ENCODE data around the gene GCGR.

The GCGR gene

GRCh38 chr17:81803728-81804558 lies at the start of gene GCGR:
TSS of gene GCGR (plus strand) at chr17:81804150. CDS start at chr17:81809019, 4,869 bp downstream.
- no peak within 1 kb of the TSS for H3K27ac Mint-ChIP-seq
- H3K27me3 Mint-ChIP-seq, result peaks cover 31% of the 10 kb centered on the region
- no peaks in the 10 kb centered on the region for H3K9me3 Mint-ChIP-seq
- H3K4me1 Mint-ChIP-seq (ENCODE audit: low read depth), result no peaks in the 10 kb centered on the region
- H3K36me3 Mint-ChIP-seq (ENCODE audit: low read depth), result no peaks in the 10 kb centered on the region
- no peak within 1 kb of the TSS for H3K4me3 Mint-ChIP-seq

DNA sequence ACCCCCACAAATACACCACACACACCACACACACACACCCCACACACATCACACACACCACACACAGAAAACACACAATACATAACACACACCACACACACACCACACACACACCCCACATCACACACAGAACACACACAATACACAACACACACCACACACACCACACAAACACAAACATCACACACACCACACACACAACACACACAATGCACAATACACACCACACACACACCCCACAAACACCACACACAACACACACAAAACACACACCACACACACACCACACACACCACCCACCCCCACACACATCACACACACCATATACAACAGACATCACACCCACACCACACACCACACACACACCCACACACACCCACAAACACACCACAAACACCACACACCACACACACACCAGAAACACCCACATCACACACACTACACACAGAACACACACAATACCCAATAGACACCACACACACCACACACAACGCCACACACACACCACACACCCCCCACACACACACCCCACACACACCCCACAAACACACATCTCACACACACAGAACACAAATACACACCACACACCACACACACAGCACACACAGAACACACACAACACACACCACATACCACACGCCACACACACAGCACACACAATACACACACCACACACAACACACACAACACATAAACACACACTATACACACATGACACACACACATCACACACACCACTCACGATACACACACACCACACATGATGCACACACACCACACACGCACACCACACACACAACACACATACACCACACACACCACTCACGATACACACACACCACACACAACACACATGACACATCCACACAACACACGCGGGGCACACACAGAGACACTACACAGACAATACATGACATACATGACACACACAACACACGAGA lies 11.0 kb upstream of the GCGR start:
- Mint-ChIP-seq H3K36me3 (ENCODE audit: low read depth) (no peaks in the 10 kb centered on the region), H3K4me1 (ENCODE audit: low read depth) (no peaks in the 10 kb centered on the region), H3K4me3 (no peak overlapping the region), H3K27me3 (no peaks in the 10 kb centered on the region), H3K27ac (no peak overlapping the region), H3K9me3 (no peaks in the 10 kb centered on the region)

DNA sequence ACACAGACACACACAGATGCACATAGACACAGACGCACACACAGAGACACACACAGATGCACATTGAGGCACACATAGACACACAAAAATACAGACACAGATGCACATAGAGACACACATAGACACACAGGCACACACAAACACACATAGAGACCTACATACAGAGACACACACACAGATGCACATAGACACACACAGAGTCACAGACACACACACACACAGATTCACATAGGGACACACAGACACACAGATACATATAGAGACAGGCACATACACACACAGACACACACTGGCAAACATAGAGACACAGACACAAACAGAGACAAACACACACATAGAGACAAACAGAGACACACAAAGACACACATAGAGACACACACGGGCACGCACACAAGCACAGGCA lies 9.9 kb upstream of the GCGR start:
- H3K27me3 Mint-ChIP-seq, result no peaks in the 10 kb centered on the region
- H3K4me3 Mint-ChIP-seq, result no peak overlapping the region
- no peak overlapping the region for H3K27ac Mint-ChIP-seq
- no peaks in the 10 kb centered on the region for H3K9me3 Mint-ChIP-seq
- no peaks in the 10 kb centered on the region for H3K36me3 Mint-ChIP-seq (ENCODE audit: low read depth)
- H3K4me1 Mint-ChIP-seq (ENCODE audit: low read depth), result no peaks in the 10 kb centered on the region

DNA sequence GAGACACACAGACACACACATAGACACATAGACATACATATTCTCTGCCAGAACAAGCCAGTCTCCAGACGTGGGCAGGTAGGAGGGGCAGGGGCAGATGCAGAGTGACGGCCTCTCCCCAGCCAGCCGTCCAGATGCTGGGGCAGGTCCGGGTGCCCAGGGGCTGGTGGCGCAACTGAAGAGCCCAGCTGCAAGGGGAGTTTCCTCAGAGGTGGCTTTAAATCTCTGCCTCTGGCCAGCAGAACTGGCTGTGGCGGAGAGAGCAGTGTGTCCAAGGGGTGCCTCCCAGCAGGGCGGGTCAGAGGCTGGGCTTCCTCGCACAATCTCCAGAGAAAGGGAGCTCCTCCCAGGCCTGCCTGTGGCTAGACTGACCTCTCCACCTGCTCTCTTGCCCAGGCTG lies 9.4 kb upstream of the GCGR start:
- no peaks in the 10 kb centered on the region for H3K36me3 Mint-ChIP-seq (ENCODE audit: low read depth)
- H3K27ac Mint-ChIP-seq, result no peak overlapping the region
- no peak overlapping the region for H3K4me3 Mint-ChIP-seq
- H3K9me3 Mint-ChIP-seq, result no peaks in the 10 kb centered on the region
- no peaks in the 10 kb centered on the region for H3K27me3 Mint-ChIP-seq
- H3K4me1 Mint-ChIP-seq (ENCODE audit: low read depth), result no peaks in the 10 kb centered on the region

GRCh38 chr17:81801327-81801726 lies 2.6 kb upstream of the GCGR start:
- Mint-ChIP-seq H3K9me3 (no peaks in the 10 kb centered on the region), H3K27ac (no peak overlapping the region), H3K4me3 (no peak overlapping the region), H3K36me3 (ENCODE audit: low read depth) (no peaks in the 10 kb centered on the region), H3K4me1 (ENCODE audit: low read depth) (no peaks in the 10 kb centered on the region), H3K27me3 (peaks cover 30% of the 10 kb centered on the region)

DNA sequence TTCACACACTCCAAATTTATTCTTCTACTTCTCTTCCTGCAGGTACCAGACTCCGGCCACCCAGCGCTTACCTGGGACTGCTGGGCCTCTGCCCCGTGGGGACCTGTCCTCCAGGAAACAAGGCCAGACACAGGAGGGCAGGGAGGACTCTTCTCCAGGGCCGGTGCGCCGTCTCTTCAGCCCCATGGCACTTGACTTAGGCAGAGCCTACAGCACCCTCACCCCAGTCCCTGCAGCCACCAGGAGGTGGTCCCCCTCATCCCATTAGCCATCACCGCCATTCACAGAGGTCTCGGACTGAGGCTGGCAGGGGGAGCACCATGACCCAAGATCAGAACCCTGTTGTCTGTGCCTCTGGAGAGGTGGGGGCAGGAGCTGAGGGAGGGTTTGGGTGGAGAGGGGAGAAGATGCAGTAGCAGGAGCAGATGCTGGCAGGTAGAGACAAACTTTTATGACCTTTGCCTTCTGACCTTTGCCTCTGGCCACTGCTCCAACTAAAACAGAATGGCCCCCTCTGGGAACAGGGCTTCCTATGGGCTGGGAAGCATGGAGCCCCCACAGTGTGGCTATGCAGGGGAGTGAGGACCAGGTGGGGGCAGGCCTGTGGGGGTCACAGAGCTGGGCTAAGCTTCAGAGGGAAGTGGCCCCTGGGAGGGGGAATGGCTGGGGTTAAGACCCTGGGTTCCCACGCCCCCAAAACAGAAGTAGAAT lies 1.7 kb upstream of the GCGR start:
- Mint-ChIP-seq H3K9me3 (no peaks in the 10 kb centered on the region), H3K27ac (no peak overlapping the region), H3K4me1 (ENCODE audit: low read depth) (no peaks in the 10 kb centered on the region), H3K36me3 (ENCODE audit: low read depth) (no peaks in the 10 kb centered on the region), H3K27me3 (peaks cover 30% of the 10 kb centered on the region), H3K4me3 (no peak overlapping the region)

GRCh38 chr17:81802856-81803643 lies 900 bp upstream of the GCGR start:
- Mint-ChIP-seq H3K36me3 (ENCODE audit: low read depth) (no peaks in the 10 kb centered on the region), H3K27ac (no peak overlapping the region), H3K4me1 (ENCODE audit: low read depth) (no peaks in the 10 kb centered on the region), H3K4me3 (no peak overlapping the region), H3K27me3 (peaks cover 30% of the 10 kb centered on the region), H3K9me3 (no peaks in the 10 kb centered on the region)

GRCh38 chr17:81804559-81805399 lies 829 bp downstream of the GCGR start:
- no peak overlapping the region for H3K27ac Mint-ChIP-seq
- no peak overlapping the region for H3K4me3 Mint-ChIP-seq
- H3K27me3 Mint-ChIP-seq, result peaks cover 39% of the 10 kb centered on the region
- no peaks in the 10 kb centered on the region for H3K36me3 Mint-ChIP-seq (ENCODE audit: low read depth)
- H3K9me3 Mint-ChIP-seq, result no peaks in the 10 kb centered on the region
- H3K4me1 Mint-ChIP-seq (ENCODE audit: low read depth), result no peaks in the 10 kb centered on the region

- no peak overlapping the region for H3K27ac Mint-ChIP-seq
- H3K9me3 Mint-ChIP-seq, result no peaks in the 10 kb centered on the region
- H3K4me1 Mint-ChIP-seq (ENCODE audit: low read depth), result no peaks in the 10 kb centered on the region
- peaks cover 31% of the 10 kb centered on the region for H3K27me3 Mint-ChIP-seq
- H3K36me3 Mint-ChIP-seq (ENCODE audit: low read depth), result no peaks in the 10 kb centered on the region
- no peak overlapping the region for H3K4me3 Mint-ChIP-seq
These were observed 1.9 kb downstream of the GCGR start for GRCh38 chr17:81805707-81806460.

GRCh38 chr17:81806461-81807209 lies 2.7 kb downstream of the GCGR start:
- Mint-ChIP-seq H3K36me3 (ENCODE audit: low read depth) (no peaks in the 10 kb centered on the region), H3K27ac (no peak overlapping the region), H3K4me1 (ENCODE audit: low read depth) (no peaks in the 10 kb centered on the region), H3K9me3 (no peaks in the 10 kb centered on the region), H3K27me3 (peaks cover 30% of the 10 kb centered on the region), H3K4me3 (no peak overlapping the region)

DNA sequence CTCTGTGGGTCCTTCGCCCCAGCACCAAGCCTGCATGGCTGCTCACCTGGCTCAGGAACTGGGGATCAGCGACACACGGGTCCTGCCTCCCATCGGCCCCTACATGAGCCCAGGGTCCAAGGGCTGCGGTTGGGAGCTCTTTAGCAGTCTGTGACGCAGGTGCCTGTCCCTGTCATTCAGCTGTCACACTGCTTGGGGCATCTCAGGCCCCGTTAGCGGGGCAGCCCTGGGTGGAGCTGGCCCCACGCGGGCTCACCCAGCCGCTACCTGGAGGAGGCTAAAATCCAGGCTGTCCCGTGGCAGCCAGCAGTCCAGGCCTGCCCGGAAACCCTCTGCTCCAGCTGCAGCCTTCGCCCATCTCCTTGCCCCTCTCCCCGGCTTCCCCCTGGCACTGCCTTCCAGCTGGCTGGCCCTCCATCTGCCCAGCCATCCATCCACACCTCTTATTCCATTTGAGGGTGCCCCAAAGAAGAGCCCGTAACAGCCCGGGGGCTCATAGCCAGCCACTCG lies 3.3 kb downstream of the GCGR start:
- H3K27ac Mint-ChIP-seq, result no peak overlapping the region
- H3K27me3 Mint-ChIP-seq, result peaks cover 24% of the 10 kb centered on the region

DNA sequence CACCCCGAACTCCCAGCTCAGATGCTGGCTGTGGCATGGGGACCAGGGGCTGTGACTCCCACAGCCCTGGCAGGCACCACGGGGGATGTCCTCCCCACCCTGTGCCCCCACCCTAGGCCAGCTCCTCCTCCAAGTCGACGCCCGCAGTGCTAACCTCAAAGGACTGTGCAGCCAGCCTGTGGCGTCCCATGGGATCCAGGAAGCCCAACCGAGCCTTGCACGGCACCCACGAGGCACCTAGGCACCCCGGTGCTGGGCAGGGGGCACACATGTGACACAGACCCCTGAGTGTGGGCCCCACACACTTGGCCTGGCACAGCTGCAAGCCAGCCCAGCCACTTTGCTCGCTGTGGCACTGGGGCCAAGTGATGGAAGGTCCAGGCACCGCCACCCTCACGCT lies 3.9 kb downstream of the GCGR start:
- Mint-ChIP-seq H3K36me3 (ENCODE audit: low read depth) (no peaks in the 10 kb centered on the region), H3K4me3 (no peak overlapping the region), H3K9me3 (no peaks in the 10 kb centered on the region), H3K4me1 (ENCODE audit: low read depth) (no peaks in the 10 kb centered on the region), H3K27ac (no peak overlapping the region), H3K27me3 (peaks cover 19% of the 10 kb centered on the region)

More for the DNA sequence above, 3.3 kb downstream of the GCGR start:
- H3K9me3 Mint-ChIP-seq, result no peaks in the 10 kb centered on the region
- H3K4me1 Mint-ChIP-seq (ENCODE audit: low read depth), result no peaks in the 10 kb centered on the region
- H3K4me3 Mint-ChIP-seq, result no peak overlapping the region
- H3K36me3 Mint-ChIP-seq (ENCODE audit: low read depth), result no peaks in the 10 kb centered on the region

Measured in stimulated activated naive CD8-positive, alpha-beta T cell treated with anti-CD3 and anti-CD28 coated beads, Interleukin-15, Interleukin-2, amounts not matched to agents 100 ng/mL and 50 ng/mL, for 24 hours (primary cell).